AML-193 (cell line): ENCODE measurements around the gene UNC79.

Source experiments
- DNase-seq, 2 experiments: peaks; one replicate each; lab custom pipeline; 2025; lab: John Stamatoyannopoulos, UW

UNC79 gene

DNA sequence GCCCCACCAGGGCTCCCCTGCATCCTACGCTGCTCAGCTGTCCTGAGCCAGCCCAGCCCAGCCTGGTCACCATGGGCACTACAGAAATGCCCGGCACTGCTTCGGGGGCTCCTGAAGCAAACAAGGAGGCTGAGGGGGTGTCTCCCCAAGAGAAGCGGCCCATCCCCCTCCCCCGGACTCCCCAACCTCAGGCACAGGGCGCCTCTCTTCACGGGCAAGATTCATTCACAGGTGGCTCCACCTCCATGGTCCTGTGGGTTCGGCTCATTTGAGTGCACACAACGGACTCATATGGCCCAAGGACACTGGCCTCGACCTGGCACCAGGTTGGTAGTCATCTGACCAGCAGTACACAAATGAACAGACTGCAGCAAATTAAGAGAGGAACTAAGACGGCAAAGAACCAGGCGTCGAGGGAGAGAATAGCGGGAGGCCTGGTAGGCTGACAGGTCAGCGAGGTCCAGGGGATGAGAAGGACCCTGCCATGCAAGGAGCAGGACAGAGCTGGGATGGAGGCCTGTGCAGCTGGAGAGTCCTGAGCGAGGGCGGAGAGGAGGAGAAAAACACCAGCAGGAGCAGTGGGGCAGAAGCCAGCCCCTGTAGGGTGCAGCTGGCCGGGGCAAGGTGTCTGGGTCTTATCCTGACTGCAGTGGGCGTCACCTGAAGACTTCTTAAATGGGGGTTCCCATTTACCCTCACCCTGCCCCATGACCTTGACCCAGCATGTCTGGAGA lies 297.3 kb downstream of the UNC79 start:
- DNase-seq = no peak

- DNase-seq = no peak
Observed at GRCh38 chr14:93728651-93729016, 297.9 kb downstream of the UNC79 start.

DNA sequence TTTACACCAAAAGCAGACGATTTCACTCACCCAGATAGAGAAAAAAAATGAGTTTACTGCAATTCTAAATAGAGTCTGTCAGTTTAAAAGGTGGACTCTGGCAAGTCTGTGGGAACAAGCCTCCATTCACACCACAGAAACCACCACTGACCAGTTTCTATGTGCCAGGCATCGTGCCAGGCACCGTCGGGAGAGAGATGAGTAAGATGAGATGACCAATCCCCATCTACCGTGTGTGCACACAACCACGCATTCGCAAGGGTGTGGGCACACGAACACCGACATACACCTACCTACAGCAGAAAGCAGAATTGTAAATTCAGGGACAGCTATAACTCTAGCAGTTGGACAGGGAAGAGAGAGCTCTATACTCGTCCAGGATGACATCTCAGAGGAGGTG lies 299.3 kb downstream of the UNC79 start:
- DNase-seq = no peak

GRCh38 chr14:93731753-93732152 lies 301.0 kb downstream of the UNC79 start:
- no peak for DNase-seq

DNA sequence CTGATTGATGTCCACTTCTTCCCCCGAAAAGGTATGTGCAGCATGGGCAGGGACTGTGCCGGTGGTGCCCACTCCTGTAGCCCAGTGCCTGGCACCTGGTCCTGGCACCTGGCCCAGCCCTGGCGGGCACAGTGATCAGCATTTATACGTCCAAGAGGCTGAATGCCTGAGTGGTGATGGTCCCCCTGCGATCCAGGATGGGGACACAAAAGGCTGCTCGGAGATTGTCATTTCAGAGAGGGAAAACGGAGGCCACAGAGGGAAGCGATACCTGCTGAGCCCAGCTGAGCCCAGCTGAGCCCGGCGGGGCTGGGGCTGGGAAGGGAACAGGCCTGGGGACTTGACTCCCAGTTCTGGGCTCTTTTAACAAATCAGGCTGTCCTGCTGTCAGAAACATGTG lies 301.8 kb downstream of the UNC79 start:
- DNase-seq = no peak

DNA sequence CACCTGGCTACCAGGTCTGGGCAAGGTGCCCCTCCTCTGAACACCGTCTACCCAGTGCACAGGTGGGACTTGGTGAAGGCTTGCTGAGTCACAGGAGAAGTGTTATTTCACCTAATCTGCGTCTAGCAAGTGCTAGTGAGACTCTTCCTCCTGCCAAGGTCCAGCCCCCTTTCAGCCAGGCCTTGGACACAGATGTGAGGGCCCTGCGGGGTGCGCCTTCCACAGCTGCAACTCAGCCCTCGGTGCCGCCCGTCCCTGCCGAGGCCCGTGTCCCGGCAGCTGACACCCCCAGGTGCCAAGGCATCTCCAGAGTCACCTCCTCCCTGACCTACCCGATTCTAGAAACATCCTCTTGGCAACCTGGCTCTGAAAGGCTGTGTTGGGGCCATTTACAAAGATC lies 302.5 kb downstream of the UNC79 start:
- no peak for DNase-seq

DNA sequence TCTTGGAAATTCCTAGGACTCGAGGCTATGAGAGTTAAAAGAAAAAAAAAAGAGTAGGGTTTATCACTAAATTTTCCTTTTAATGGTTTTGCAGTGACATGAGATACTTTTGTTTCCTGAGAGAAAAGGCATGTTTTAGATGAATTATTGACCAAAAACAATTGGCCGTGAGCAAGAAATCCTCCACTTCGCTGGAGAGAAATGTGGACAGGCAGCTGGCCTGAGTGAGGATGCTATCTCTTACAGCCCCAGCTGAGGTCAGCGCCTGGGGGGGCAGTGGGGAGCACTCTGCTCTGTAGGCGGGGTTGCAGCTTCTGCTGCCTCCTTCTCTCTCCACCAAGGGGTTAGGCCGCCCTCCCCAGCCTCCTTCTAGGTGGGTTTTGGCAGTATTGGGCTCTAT lies 302.9 kb downstream of the UNC79 start:
- DNase-seq = no peak

DNA sequence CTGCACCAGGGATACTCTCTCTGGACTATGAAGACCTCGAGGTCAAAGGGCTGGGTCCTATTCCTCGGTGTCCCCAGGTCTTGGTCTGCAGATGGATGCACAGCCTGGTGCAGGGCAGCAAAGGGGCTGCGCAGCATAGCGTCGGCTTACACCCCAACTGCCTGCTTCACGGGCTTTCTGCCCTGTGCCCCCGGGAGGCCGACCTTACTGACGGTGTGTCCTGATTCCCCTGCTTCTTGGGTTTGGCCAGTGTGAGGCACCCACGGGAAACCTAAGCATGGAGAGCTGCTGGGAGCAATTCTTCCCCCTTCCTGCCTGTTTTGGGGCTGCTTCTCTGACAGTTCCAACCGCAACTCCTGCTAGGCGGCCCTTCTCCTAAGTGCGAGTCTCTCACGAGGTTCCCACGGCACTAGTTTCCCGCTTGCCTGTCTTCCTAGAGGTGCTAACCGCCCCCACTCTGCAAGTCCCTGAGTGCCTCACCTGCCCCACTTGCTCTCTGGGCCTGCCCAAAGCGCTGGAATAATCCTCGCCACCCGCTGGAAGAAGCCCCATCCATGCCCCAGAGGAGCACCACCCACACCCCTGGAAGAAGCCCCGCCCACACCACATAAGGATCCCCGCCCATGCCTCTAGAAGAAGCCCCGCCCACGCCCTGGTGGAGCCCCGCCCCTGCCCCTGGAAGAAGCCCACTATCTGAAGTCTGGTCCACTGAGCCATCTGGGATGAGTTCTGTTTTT lies 303.5 kb downstream of the UNC79 start:
- DNase-seq = no peak

DNA sequence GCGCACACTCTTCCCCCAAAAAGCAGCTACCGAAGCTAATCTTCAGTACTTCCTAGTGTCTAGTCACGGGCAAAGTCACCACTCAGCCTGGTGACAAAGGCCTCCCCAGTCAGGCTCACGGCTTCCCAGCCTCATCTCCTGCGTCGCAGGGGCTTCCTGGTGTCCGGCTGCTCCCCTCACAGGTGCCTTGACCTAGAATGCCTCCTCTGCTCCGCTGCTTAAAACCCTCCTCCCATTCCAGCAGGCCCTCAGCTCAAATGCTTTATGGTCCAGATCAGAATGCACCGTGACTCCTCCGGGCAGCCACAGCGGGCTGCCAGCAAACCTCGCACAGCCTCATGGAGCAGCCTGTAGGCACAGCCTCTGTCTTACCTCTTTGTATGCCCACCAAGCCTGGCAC lies 304.5 kb downstream of the UNC79 start:
- DNase-seq = no peak

DNA sequence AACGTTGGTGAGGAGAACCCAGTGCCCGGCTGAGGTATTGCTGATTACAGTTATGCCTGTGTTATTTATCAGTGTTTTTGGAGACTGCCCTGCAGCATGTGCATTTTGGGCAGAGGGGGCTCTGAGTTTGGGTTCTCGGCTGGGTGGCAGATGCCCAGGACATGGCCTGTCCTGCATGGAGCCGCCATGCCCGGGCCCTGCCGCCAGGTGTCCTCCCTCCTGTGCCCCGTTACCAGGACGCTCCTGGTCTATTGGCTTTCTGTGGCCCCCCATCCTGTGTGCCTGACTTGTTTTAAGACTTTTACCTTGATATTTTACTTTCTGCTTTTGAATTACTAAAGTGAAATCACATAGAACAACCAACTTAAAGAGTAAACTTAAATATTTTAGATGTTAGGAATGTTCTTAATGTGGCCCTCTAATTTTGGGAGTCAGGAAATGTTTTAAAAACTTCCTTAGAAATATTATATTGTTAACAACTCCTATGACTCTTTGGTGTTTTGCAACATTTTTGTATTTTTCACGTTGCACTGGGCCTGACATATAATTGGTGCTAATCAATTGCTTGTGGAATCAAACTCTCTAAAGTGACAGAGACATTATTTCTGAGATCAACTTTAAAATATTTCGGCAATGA lies 305.8 kb downstream of the UNC79 start:
- DNase-seq = no peak

DNA sequence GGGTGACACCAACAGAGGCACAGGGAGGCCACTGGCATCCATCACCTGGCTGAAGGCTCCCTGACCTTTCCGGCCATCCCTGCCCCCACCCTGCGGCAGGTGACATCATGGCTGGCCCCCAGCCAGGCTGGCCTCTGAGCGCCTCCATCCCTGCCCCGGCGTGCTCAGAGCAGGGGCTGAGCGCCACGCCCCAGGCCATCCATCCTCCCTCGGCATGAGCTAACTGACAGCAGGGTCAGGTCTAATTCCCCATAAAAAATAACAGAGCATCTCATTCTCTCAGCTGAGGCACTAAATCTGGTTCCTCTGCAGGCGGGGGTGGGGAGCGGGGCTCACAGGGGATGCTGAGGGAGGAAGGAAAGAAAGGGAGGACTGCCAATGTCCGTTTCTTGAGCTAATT lies 306.9 kb downstream of the UNC79 start:
- no peak for DNase-seq

DNA sequence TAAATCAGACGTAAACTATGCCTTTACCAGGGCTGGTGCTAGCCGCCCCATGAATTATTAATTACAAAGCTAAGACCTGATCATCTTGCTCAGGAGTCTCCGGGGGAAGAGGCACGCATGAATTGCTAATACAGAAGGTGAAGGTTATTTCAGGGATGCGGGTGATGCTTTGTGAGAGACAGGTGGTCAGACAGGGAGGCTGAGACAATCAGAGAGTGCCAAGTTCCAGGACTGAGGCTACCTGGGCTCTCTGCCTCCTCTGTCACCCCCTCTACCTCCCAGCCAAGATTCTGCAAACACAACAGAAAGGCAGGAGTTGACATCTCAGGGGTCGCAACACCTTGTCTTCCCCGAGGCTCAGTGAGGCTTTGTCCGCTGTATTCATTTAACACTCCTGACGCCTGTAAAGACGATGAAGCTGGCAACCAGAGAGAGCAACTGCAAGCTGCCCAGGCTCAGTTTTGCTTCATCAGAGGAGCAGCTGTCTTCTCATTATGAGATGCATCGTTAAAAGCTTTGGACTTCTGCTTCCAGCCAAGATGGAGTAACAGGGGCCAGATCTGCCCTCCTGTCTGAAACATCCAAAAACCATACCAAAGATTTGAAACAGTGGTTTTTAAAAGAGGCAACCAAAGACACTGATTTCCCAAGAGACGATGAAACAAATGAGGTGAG lies 311.0 kb downstream of the UNC79 start:
- DNase-seq = no peak

GRCh38 chr14:93742761-93743160 lies 312.0 kb downstream of the UNC79 start:
- no peak for DNase-seq

- DNase-seq = no peak
Observed at GRCh38 chr14:93743270-93744060, 312.7 kb downstream of the UNC79 start.

DNA sequence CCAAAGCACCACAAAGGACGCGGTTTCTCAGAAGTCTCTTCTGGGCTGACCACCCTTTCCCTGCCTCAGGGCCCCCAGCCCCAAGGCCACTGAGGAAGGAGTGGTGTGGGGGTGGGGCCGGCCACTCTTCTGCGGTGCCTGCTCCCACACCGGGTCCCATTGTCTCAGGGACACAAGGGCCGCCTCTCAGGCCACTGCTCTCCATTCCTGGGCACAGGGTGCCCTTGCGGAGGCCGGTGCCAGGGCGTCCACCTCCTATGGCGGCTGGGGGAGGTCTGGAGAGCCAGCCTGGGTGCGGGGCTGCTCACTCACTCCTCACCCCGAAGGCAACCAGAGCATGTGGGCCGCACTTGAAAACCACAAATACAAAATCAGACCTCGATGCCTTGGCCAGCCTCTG lies 313.4 kb downstream of the UNC79 start:
- DNase-seq = no peak

DNA sequence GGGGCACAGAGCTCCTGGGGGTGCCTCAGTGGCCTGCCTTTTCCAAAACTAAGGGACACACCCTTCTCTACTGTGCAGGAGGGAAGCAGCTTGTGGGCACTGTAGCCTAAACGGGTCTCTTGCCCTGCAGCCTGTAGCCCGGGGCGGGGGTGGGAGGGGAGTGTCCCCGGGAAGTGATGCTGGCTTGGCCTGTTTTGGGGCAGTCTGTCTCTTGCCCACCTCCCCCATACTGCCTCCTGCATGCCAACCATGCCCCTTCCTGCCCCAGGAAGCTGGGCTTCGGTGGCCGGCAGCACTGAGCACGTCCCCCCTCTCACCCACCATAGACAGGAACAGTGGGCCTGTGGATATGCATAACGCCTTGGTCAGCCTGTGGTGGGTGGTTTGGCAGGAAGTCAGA lies 314.1 kb downstream of the UNC79 start:
- DNase-seq = no peak

- DNase-seq = no peak
Observed at GRCh38 chr14:93745603-93746273, 315.0 kb downstream of the UNC79 start.

- no peak for DNase-seq
Observed at GRCh38 chr14:93747102-93747501, 316.4 kb downstream of the UNC79 start.

DNA sequence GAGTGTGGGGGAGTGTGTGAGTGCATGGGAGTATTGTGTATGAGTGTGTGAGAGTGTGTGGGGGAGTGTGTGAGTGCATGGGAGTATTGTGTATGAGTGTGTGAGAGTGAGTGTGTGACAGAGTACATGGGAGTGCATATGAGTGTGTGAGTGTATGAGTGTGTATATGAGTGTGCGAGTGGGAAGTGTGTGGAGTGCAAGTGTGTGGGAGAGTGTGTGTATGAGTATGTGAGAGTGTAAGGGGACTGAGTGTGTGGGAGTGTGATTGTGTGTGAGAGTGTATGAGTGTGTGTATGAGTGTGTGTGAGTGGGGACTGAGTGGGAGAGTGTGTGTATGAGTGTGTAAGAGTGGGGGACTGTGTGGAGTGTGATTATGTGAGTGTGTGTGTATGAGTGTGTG lies 316.8 kb downstream of the UNC79 start:
- DNase-seq = no peak

DNA sequence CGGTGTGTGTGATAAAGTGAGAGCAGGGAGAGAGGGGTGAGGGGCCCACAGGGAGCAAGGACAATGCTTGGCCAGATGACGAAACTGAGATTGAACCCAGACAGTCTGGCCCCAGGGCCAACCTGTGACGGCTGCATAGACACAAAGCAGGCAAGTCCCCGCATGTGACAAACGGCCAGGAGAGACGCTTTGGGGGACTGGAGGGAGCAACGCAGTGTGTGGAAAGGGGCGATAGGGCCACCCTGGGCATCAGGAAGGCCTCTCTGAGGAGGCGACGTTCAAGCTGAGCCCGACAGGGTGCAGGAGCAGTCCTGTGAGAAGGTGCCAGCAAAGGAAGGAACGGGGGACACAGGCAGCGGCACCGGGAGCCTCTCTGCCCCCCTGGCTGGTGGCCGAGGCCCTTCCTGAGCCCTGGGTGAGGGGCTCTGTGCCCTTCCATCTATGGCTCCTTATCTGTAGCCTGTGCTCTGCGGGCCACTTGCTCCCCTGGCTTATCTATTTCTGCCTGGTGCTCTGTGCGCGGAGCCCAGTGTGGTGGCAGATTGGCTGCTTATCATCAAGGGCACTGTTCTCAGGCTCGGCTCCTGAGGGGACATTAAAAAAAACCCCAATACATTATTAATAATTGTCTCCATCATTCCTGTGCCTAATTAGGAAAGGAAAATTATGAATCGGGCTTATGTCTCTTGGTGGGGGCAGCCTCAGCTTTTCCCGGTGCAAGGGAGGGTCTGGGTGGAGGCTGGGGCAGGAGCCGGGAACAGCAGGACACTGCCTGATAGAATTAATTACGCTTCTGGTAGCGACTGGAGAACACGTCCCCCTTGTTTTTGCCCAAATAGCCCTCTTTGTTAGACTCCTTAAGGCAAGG lies 317.7 kb downstream of the UNC79 start:
- no peak for DNase-seq

DNA sequence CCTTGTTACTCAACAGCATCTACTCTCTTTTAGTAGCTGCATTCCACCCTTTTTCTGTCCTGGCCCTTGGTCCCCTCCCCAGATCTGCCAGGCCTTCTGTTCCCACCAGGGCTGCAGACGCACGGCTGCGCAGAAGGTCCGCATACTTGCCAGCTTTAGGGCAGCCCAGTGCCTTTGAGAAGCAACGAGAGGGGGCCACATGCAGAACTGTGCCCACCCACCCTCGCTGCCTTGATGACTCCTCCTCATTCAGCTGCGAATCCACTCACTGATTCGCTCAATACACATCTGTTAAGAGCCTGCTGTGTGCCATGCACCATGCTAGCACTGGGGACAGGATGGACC lies 318.3 kb downstream of the UNC79 start:
- no peak for DNase-seq
